NCI-H2196 (cell line): Measurements from ENCODE around the gene MARCKSL1.
"Not testable (repeated sequence)": the region's sequence is repeated elsewhere in the genome, so short reads cannot be mapped to it uniquely, and the experiment has no call there.

Experiments
- DNase-seq: peaks from one replicate; lab custom pipeline; 2025; ENCODE audit not compliant: unreplicated experiment; lab: John Stamatoyannopoulos, UW

Gene MARCKSL1

GRCh38 chr1:32335790-32336590 is at the start of gene MARCKSL1:
MARCKSL1 (minus strand) TSS chr1:32336233; CDS start chr1:32336033, 200 bp downstream.
- DNase-seq = peak; percentile 80

GRCh38 chr1:32380057-32380456 is 44.0 kb upstream of the MARCKSL1 start:
- no peak for DNase-seq

GRCh38 chr1:32377541-32378220 is 41.6 kb upstream of the MARCKSL1 start:
- DNase-seq = no peak

GRCh38 chr1:32376199-32376598 is 40.2 kb upstream of the MARCKSL1 start:
- DNase-seq = no peak

GRCh38 chr1:32373996-32374592 is 38.1 kb upstream of the MARCKSL1 start:
- DNase-seq = no peak

- DNase-seq = no peak
Measured at GRCh38 chr1:32372149-32372756, 36.2 kb upstream of the MARCKSL1 start.

GRCh38 chr1:32367912-32368635 is 32.0 kb upstream of the MARCKSL1 start:
- no peak for DNase-seq

- no peak for DNase-seq
Measured at GRCh38 chr1:32365445-32365844, 29.4 kb upstream of the MARCKSL1 start.

- DNase-seq = no peak
Measured at GRCh38 chr1:32364836-32365235, 28.8 kb upstream of the MARCKSL1 start.

GRCh38 chr1:32363713-32364112 is 27.7 kb upstream of the MARCKSL1 start:
- peak; percentile 32 for DNase-seq

GRCh38 chr1:32362474-32363313 is 26.7 kb upstream of the MARCKSL1 start, which contains the start of the genes FAM229A and TSSK3:
FAM229A (minus strand) TSS chr1:32362485; CDS start chr1:32362091, 394 bp downstream.
TSSK3 (plus strand) TSS chr1:32362539; CDS start chr1:32362702, 163 bp downstream.
- DNase-seq = no peak

GRCh38 chr1:32361674-32362473 is 25.8 kb upstream of the MARCKSL1 start:
- DNase-seq = no peak

- DNase-seq = no peak
Measured at GRCh38 chr1:32361308-32361673, 25.3 kb upstream of the MARCKSL1 start.

GRCh38 chr1:32358435-32358834 is 22.4 kb upstream of the MARCKSL1 start:
- DNase-seq = no peak

- DNase-seq = no peak
Measured at GRCh38 chr1:32357614-32358013, 21.6 kb upstream of the MARCKSL1 start.

GRCh38 chr1:32356478-32356877 is 20.4 kb upstream of the MARCKSL1 start:
- no peak for DNase-seq

- not testable (repeated sequence) for DNase-seq
Measured at GRCh38 chr1:32355778-32356177, 19.7 kb upstream of the MARCKSL1 start.

- DNase-seq = no peak
Measured at GRCh38 chr1:32353886-32354570, 18.0 kb upstream of the MARCKSL1 start.
